Measurements from ENCODE around the gene SLC16A5. TPM values are rescaled to one million over a fixed set of nuclear protein-coding genes. Genes with fewer than 3 reads are reported as not detected.

The SLC16A5 gene
- total RNA-seq, 1 experiment from 2014 or later: 32.4 TPM

- TF ChIP-seq, protein P1, sequence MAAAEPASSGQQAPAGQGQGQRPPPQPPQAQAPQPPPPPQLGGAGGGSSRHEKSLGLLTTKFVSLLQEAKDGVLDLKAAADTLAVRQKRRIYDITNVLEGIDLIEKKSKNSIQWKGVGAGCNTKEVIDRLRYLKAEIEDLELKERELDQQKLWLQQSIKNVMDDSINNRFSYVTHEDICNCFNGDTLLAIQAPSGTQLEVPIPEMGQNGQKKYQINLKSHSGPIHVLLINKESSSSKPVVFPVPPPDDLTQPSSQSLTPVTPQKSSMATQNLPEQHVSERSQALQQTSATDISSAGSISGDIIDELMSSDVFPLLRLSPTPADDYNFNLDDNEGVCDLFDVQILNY (CRISPR knock-in tag; IDR thresholded peaks at IDR 0.05): no peak
Observed at GRCh38 chr17:75047398-75048098, 40.2 kb upstream of the SLC16A5 start (continued).

DNA sequence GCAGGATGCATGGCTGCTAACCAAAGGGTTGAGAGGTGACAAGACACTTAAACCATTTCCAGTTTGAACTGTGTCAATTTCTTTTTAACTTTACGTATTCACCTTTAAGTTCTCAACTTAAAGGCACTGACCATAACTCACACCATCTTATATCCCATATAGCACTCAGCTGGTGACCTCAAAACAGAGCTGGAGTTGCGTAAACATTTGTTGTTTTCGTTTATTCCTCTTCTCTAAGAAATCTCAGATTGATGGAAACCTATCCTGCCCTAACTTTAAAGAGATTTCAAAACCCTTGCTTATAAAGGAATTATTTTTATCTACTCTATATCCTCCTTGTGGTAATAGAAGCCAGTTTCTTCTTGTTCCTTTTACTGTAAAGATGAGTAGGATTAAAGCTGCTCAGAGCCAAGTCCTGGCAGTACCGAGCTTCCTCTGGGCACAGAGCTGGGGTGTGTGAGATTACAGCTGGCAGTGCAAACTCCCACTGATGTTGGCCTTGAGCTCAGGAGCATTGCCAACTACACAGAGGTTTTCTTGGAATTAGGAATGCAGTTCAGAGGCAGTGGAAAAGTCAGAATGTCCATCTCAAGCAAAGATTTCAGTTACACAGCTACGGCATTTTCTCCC, 39.4 kb upstream of the SLC16A5 start:
- Mint-ChIP-seq H3K36me3 (peaks cover 34% of the 10 kb centered on the region), H3K27me3 (ENCODE audit: low read depth) (no peaks in the 10 kb centered on the region), H3K4me1 (peaks cover 28% of the 10 kb centered on the region), H3K27ac (peak overlapping the region; percentile 20), H3K9me3 (no peaks in the 10 kb centered on the region), H3K4me3 (peak overlapping the region; percentile 99)
- ATAC-seq (no peak), DNase-seq (ENCODE audit: low spot score) (no peak)
- CTCF ChIA-PET: interaction anchor here (1.0 to 2.4 kb wide), 6 partner anchors 12 to 87 kb away, joined by 4 to 13 read pairs (median 8); no protein-coding TSS in a partner anchor
- POLR2A ChIA-PET: no interaction called here
- TF ChIP-seq, protein P2, sequence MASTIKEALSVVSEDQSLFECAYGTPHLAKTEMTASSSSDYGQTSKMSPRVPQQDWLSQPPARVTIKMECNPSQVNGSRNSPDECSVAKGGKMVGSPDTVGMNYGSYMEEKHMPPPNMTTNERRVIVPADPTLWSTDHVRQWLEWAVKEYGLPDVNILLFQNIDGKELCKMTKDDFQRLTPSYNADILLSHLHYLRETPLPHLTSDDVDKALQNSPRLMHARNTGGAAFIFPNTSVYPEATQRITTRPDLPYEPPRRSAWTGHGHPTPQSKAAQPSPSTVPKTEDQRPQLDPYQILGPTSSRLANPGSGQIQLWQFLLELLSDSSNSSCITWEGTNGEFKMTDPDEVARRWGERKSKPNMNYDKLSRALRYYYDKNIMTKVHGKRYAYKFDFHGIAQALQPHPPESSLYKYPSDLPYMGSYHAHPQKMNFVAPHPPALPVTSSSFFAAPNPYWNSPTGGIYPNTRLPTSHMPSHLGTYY (CRISPR knock-in tag; IDR thresholded peaks at IDR 0.05): no peak
- TF ChIP-seq ZNF512 (CRISPR knock-in tag; IDR thresholded peaks at IDR 0.05; ENCODE audit: borderline replicate concordance) (no peak), NR3C1 (CRISPR knock-in tag; conservative IDR thresholded peaks at IDR 0.05; ENCODE audit: low read depth) (no peak), ATF1 (CRISPR knock-in tag; IDR thresholded peaks at IDR 0.05) (no peak), ZSCAN18 (CRISPR knock-in tag; IDR thresholded peaks at IDR 0.05) (no peak), ETV6 (CRISPR knock-in tag; IDR thresholded peaks at IDR 0.05) (no peak), GTF2I (CRISPR knock-in tag; conservative IDR thresholded peaks at IDR 0.05) (no peak), ESRRA (CRISPR knock-in tag; IDR thresholded peaks at IDR 0.05; ENCODE audit: borderline replicate concordance) (no peak), FOXP1 (CRISPR knock-in tag; IDR thresholded peaks at IDR 0.05; ENCODE audit: borderline replicate concordance) (no peak), ZNF281 (CRISPR knock-in tag; IDR thresholded peaks at IDR 0.05) (no peak), SOX15 (CRISPR knock-in tag; IDR thresholded peaks at IDR 0.05) (no peak), AFF4 (CRISPR knock-in tag; IDR thresholded peaks at IDR 0.05; ENCODE audit: borderline replicate concordance) (no peak), JAZF1 (CRISPR knock-in tag; IDR thresholded peaks at IDR 0.05) (no peak), ZNF423 (CRISPR knock-in tag; IDR thresholded peaks at IDR 0.05) (no peak)
- TF ChIP-seq, protein P3, sequence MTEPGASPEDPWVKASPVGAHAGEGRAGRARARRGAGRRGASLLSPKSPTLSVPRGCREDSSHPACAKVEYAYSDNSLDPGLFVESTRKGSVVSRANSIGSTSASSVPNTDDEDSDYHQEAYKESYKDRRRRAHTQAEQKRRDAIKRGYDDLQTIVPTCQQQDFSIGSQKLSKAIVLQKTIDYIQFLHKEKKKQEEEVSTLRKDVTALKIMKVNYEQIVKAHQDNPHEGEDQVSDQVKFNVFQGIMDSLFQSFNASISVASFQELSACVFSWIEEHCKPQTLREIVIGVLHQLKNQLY (CRISPR knock-in tag; IDR thresholded peaks at IDR 0.05): no peak
- TF ChIP-seq, protein P4, sequence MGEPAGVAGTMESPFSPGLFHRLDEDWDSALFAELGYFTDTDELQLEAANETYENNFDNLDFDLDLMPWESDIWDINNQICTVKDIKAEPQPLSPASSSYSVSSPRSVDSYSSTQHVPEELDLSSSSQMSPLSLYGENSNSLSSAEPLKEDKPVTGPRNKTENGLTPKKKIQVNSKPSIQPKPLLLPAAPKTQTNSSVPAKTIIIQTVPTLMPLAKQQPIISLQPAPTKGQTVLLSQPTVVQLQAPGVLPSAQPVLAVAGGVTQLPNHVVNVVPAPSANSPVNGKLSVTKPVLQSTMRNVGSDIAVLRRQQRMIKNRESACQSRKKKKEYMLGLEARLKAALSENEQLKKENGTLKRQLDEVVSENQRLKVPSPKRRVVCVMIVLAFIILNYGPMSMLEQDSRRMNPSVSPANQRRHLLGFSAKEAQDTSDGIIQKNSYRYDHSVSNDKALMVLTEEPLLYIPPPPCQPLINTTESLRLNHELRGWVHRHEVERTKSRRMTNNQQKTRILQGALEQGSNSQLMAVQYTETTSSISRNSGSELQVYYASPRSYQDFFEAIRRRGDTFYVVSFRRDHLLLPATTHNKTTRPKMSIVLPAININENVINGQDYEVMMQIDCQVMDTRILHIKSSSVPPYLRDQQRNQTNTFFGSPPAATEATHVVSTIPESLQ (CRISPR knock-in tag; IDR thresholded peaks at IDR 0.05): no peak
- TF ChIP-seq, protein P5, sequence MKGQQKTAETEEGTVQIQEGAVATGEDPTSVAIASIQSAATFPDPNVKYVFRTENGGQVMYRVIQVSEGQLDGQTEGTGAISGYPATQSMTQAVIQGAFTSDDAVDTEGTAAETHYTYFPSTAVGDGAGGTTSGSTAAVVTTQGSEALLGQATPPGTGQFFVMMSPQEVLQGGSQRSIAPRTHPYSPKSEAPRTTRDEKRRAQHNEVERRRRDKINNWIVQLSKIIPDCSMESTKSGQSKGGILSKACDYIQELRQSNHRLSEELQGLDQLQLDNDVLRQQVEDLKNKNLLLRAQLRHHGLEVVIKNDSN (CRISPR knock-in tag; IDR thresholded peaks at IDR 0.05): no peak
